HepG2 (cell line): Measurements from ENCODE around the gene THOC1. TPM values are rescaled to one million over a fixed set of nuclear protein-coding genes. Genes with fewer than 3 reads are reported as not detected.

ENCODE experiments used
- ATAC-seq: fragments of 200-7000 bp; cut with Tn5 transposase; 3 replicates; pipeline ENCODE4 v1.9.1; 2020; ENCODE audit warnings: mild to moderate bottlenecking, moderate library complexity
- BruUV-seq: library from RNA; stranded (reverse); fragments of 400-500 nt; replicated peaks from 2 replicates; lab custom pipeline; 2021; lab: Mats Ljungman, UMichigan
- CTCF ChIA-PET: fragments of 300-600 bp; formaldehyde crosslinking; extraction: SDS; loops from one replicate; lab custom pipeline; 2021; ENCODE audit warnings: low total read pairs, inconsistent platforms, low intra/inter-chr PET ratio; lab: Yijun Ruan, JAX
- POLR2A ChIA-PET: fragments of 350-600 bp; sonication (Branson Sonifier 250); formaldehyde crosslinking; loops from one replicate; lab custom pipeline; 2020; ENCODE audit warnings: antibody characterized with exemption, inconsistent platforms; lab: Yijun Ruan, JAX
- DNase-seq: peaks from one replicate; pipeline ENCODE4 v3.0.0-alpha.2; 2015; ENCODE audit warnings: low spot score
- FAIRE-seq: peaks from 3 replicates; lab custom pipeline; 2011; peaks lifted over from hg19 to GRCh38; lab: Jason Lieb, UNC
- H2AFZ ChIP-seq: one replicate; pipeline ENCODE4 v1.6.1; 2011; ENCODE audit warnings: low read length, inconsistent platforms
- H3K27ac ChIP-seq: fragments of 300-600 bp; 3 replicates; pipeline ENCODE4 v1.8.0; 2011; ENCODE audit warnings: mixed run types, mild to moderate bottlenecking, mixed read lengths, low read length, inconsistent platforms; ENCODE audit not compliant: insufficient read depth; ENCODE audit errors: extremely low read length
- H3K27me3 ChIP-seq, 2 experiments: fragments of 200-600 bp in 1 of 2; 2 replicates in 1 of 2; 3 replicates in 1 of 2; pipeline versions ENCODE4 v1.6.0 to v1.8.0; 2011; ENCODE audit warnings: low read length in 2 of 2, mild to moderate bottlenecking in 2 of 2, moderate library complexity in 2 of 2, inconsistent platforms in 1 of 2; ENCODE audit not compliant: insufficient read depth in 2 of 2, control insufficient read depth in 1 of 2
- H3K36me3 ChIP-seq, 2 experiments: fragments of 200-600 bp in 1 of 2; replicated peaks in 1 of 2; 2 replicates in 1 of 2; 3 replicates in 1 of 2; pipeline versions ENCODE4 v1.5.1 to v1.8.0; 2011; ENCODE audit warnings: low read length in 2 of 2, inconsistent platforms in 1 of 2; ENCODE audit not compliant: insufficient read depth in 2 of 2, control insufficient read depth in 1 of 2
- H3K4me1 ChIP-seq: 2 replicates; pipeline ENCODE4 v1.5.1; 2012; ENCODE audit warnings: low read length, inconsistent platforms; ENCODE audit not compliant: insufficient read depth
- H3K4me2 ChIP-seq: 2 replicates; pipeline ENCODE4 v1.6.0; 2011; ENCODE audit warnings: low read depth, low read length, inconsistent platforms
- H3K4me3 ChIP-seq, 3 experiments: fragments of 200-600 bp in 1 of 3; sonication (generic), shearing (Covaris generic) in 1 of 3; replicated peaks in 1 of 3; 2 replicates each; pipeline ENCODE4 v1.5.1; 2011 to 2016; ENCODE audit warnings: low read length in 3 of 3, inconsistent platforms in 2 of 3, low read depth in 2 of 3, mild to moderate bottlenecking in 2 of 3, control low read depth in 1 of 3, mixed read lengths in 1 of 3; ENCODE audit not compliant: insufficient read depth in 1 of 3
- H3K79me2 ChIP-seq: one replicate; pipeline ENCODE4 v1.6.1; 2011; ENCODE audit warnings: low read length, inconsistent platforms; ENCODE audit not compliant: insufficient read depth
- H3K9ac ChIP-seq: 2 replicates; pipeline ENCODE4 v1.6.0; 2011; ENCODE audit warnings: mild to moderate bottlenecking, low read depth, low read length, inconsistent platforms; ENCODE audit not compliant: insufficient read depth
- H3K9me3 ChIP-seq: 2 replicates; pipeline ENCODE4 v1.5.1; 2012; ENCODE audit warnings: mild to moderate bottlenecking, low read length
- H4K20me1 ChIP-seq: 2 replicates; pipeline ENCODE4 v1.6.0; 2011; ENCODE audit warnings: inconsistent platforms, mild to moderate bottlenecking, low read length, moderate library complexity; ENCODE audit not compliant: insufficient read depth
- ARNT2 ChIP-seq: sonication (generic); formaldehyde crosslinking; IDR thresholded peaks from 2 replicates; pipeline ENCODE4 v1.8.0; 2022; ENCODE audit warnings: mild to moderate bottlenecking, low read depth, missing genetic modification reagents, moderate library complexity
- EP300 ChIP-seq, 3 experiments: sonication (generic) in 1 of 3; formaldehyde crosslinking in 1 of 3; IDR thresholded peaks; 2 replicates each; pipeline versions ENCODE4 v1.5.1 to v1.6.1; 2011 to 2020; ENCODE audit warnings: low read depth in 2 of 3, low read length in 2 of 3, borderline replicate concordance in 1 of 3, improper control_type of control experiment in 1 of 3, mild to moderate bottlenecking in 1 of 3, missing genetic modification reagents in 1 of 3, moderate library complexity in 1 of 3
- FOXK1 ChIP-seq: sonication (generic); formaldehyde crosslinking; IDR thresholded peaks from 2 replicates; pipeline ENCODE4 v1.4.0; 2020; ENCODE audit warnings: low read depth, missing genetic modification reagents, borderline replicate concordance
- HNRNPL ChIP-seq: fragments of 200-400 bp; formaldehyde crosslinking; IDR thresholded peaks from 2 replicates; pipeline ENCODE4 v1.6.1; 2017; ENCODE audit warnings: mild to moderate bottlenecking, low read depth, low read length
- HOXA7 ChIP-seq: sonication (generic); formaldehyde crosslinking; IDR thresholded peaks from 2 replicates; pipeline ENCODE4 v1.8.1; 2022; ENCODE audit warnings: mild to moderate bottlenecking, missing genetic modification reagents, moderate library complexity
- NONO ChIP-seq, 2 experiments: fragments of 450-650 bp in 1 of 2; sonication (generic) in 1 of 2; formaldehyde crosslinking in 1 of 2; IDR thresholded peaks in 1 of 2; conservative IDR thresholded peaks in 1 of 2; 2 replicates each; pipeline versions ENCODE4 v1.6.1 to v1.8.0; 2017 to 2022; ENCODE audit warnings: mild to moderate bottlenecking in 1 of 2, missing genetic modification reagents in 1 of 2, moderate library complexity in 1 of 2
- RFX5 ChIP-seq: IDR thresholded peaks from 2 replicates; pipeline ENCODE4 v1.6.1; 2011; ENCODE audit warnings: low read depth, low read length, improper control_type of control experiment
- SOX6 ChIP-seq, 2 experiments: fragments of 450-650 bp in 1 of 2; sonication (generic) in 1 of 2; formaldehyde crosslinking in 1 of 2; IDR thresholded peaks; 2 replicates each; pipeline versions ENCODE4 v1.4.0 to v1.6.1; 2017 to 2020; ENCODE audit warnings: antibody characterized with exemption in 1 of 2, mild to moderate bottlenecking in 1 of 2, missing genetic modification reagents in 1 of 2
- TEAD2 ChIP-seq: sonication (generic); formaldehyde crosslinking; IDR thresholded peaks from 2 replicates; pipeline ENCODE4 v1.9.0; 2021; ENCODE audit warnings: missing genetic modification reagents
- YY1 ChIP-seq: IDR thresholded peaks from 2 replicates; pipeline ENCODE4 v1.6.1; 2011; ENCODE audit warnings: low read length, low read depth, moderate library complexity, mild to moderate bottlenecking; ENCODE audit not compliant: insufficient read depth, insufficient replicate concordance
- ZFP1 ChIP-seq: IDR thresholded peaks from 2 replicates; pipeline ENCODE4 v1.6.1; 2016
- ZNF292 ChIP-seq: sonication (generic); formaldehyde crosslinking; IDR thresholded peaks from 2 replicates; pipeline ENCODE4 v1.8.1; 2022; ENCODE audit warnings: mild to moderate bottlenecking, low read depth, missing genetic modification reagents, borderline replicate concordance
- ZNF326 ChIP-seq: sonication (generic); formaldehyde crosslinking; IDR thresholded peaks from 2 replicates; pipeline ENCODE4 v1.4.0; 2020; ENCODE audit warnings: missing genetic modification reagents, borderline replicate concordance
- ZNF557 ChIP-seq: sonication (generic); formaldehyde crosslinking; IDR thresholded peaks from 2 replicates; pipeline ENCODE4 v1.4.0; 2020; ENCODE audit warnings: missing genetic modification reagents
- WGBS: methylation state at CpG from one replicate; pipeline ENCODE4 v1.1.6; 2017; ENCODE audit warnings: low lambda C conversion rate; 5-methylcytosine and 5-hydroxymethylcytosine counted together
- in situ Hi-C: cut with HindIII; loops from 2 replicates; pipeline ENCODE4 v1.10.0; 2017; ENCODE audit warnings: low pct_unique_long_range_greater_than_20kb; ENCODE audit not compliant: extremely low pct_ligation_motif_present
- intact Hi-C: fragments of 100-400 bp; cut with micrococcal nuclease; formaldehyde crosslinking; loops from one replicate; pipeline ENCODE4 v1.10.0; 2022; ENCODE audit not compliant: unreplicated experiment
- polyA plus RNA-seq, 8 experiments: library from polyadenylated mRNA; depleted of rRNA in 3 of 8; stranded (reverse) in 7 of 8; unstranded in 1 of 8; fragments of >200 nt; fragmentation: Illumina TruSeq in 4 of 8; extraction: Trizol in 4 of 8; gene quantifications; 2 replicates each; pipeline versions ENCODE4 v1.2.1 to v1.2.3, GENCODE V29; 2011 to 2016; ENCODE audit warnings: low read depth in 4 of 8, missing spikeins in 1 of 8, mixed read lengths in 1 of 8; ENCODE audit not compliant: insufficient read depth in 1 of 8
- total RNA-seq, 5 experiments: library from RNA; depleted of rRNA; stranded (reverse); fragments of >200 nt; fragmentation: Illumina TruSeq; extraction: Trizol; gene quantifications; 2 replicates each; pipeline ENCODE4 v1.2.3, GENCODE V29; 2016; ENCODE audit warnings: low read depth in 1 of 5
- TF ChIP-seq, protein P1 (sequence below): IDR thresholded peaks from 2 replicates; pipeline ENCODE4 v1.6.1; 2016; ENCODE audit warnings: missing compliant biosample characterization, missing genetic modification reagents, borderline replicate concordance
- TF ChIP-seq, protein P2 (sequence below): sonication (generic); formaldehyde crosslinking; IDR thresholded peaks from 2 replicates; pipeline ENCODE4 v1.4.0; 2020; ENCODE audit warnings: missing genetic modification reagents, low read depth, mild to moderate bottlenecking, borderline replicate concordance
- TF ChIP-seq, protein P3 (sequence below): sonication (generic); formaldehyde crosslinking; IDR thresholded peaks from 2 replicates; pipeline ENCODE4 v1.4.0; 2020; ENCODE audit warnings: missing genetic modification reagents
- TF ChIP-seq, protein P4 (sequence below): sonication (generic); formaldehyde crosslinking; IDR thresholded peaks from 2 replicates; pipeline ENCODE4 v1.8.0; 2023; ENCODE audit warnings: mild to moderate bottlenecking, missing genetic modification reagents

Gene THOC1
- total and polyA plus RNA-seq, 2 of the 13 experiments (the other 11 are each of a cell fraction or from before 2014, with no cell fraction given) = 40.6 to 56.7 TPM

DNA sequence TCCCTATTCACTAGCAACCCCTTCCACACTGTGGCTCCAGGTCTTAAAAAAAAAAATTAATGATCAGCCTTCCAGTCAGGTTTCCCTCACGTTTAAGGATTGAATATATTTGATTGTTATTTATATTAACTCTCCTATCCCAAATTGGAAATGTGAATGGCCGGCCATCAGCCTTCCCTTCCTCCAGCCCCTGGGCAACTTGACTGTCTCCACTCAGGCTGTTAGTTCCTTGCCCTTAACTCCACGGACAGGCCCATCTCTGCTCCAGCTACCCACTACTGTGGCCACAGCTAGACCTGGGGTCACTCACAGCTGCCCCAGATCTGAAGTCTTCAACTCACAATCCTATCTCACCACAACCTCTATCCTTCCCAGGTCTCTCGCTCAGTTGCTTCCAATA, 39.9 kb downstream of the THOC1 start (continued):
- TF ChIP-seq ZNF292 (CRISPR knock-in tag) (no peak), EP300 (IDR thresholded peaks at IDR 0.05; ENCODE audit: low read depth in 2 of 2, low read length in 2 of 2) (no peak), EP300 (CRISPR knock-in tag; IDR thresholded peaks at IDR 0.05; ENCODE audit: borderline replicate concordance) (no peak), NONO (IDR thresholded peaks at IDR 0.05) (no peak), NONO (CRISPR knock-in tag; conservative IDR thresholded peaks at IDR 0.05) (no peak), FOXK1 (CRISPR knock-in tag) (no peak), ZNF557 (no peak)
- TF ChIP-seq, protein P1, sequence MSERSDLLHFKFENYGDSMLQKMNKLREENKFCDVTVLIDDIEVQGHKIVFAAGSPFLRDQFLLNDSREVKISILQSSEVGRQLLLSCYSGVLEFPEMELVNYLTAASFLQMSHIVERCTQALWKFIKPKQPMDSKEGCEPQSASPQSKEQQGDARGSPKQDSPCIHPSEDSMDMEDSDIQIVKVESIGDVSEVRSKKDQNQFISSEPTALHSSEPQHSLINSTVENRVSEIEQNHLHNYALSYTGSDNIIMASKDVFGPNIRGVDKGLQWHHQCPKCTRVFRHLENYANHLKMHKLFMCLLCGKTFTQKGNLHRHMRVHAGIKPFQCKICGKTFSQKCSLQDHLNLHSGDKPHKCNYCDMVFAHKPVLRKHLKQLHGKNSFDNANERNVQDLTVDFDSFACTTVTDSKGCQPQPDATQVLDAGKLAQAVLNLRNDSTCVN = no peak
- TF ChIP-seq, protein P2, sequence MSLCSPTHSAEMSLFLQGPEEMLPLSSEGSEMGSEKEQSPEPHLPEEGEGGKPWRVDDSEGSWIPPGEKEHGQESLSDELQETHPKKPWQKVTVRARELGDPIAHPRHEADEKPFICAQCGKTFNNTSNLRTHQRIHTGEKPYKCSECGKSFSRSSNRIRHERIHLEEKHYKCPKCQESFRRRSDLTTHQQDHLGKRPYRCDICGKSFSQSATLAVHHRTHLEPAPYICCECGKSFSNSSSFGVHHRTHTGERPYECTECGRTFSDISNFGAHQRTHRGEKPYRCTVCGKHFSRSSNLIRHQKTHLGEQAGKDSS (CRISPR knock-in tag) = no peak

DNA sequence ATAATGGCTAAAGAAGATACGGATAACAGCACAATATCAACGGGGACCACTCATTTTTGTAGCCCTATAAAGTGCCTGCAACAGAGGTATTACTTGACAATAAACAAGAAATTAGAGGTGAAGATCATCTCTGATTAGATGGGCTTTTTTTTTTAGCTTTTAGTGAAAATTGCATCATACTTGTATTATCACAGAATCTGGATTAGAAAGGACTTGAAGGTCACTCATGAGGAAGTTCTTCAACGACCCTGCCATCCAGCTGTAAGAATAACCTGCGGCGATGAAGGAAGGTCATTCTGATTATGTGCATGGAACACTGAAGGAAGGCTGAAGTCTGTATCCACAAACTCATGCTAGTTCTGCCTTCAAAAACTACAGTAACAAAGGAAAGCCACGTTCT, 40.5 kb downstream of the THOC1 start:
- Histone ChIP-seq H3K4me2 (no peak overlapping the region), H2AFZ (no peak overlapping the region), H3K36me3 (peaks cover 8 to 57% of the 10 kb centered on the region in 2 experiments), H4K20me1 (no peaks in the 10 kb centered on the region), H3K27me3 (no peaks in the 10 kb centered on the region), H3K79me2 (no peaks in the 10 kb centered on the region), H3K4me1 (no peaks in the 10 kb centered on the region), H3K4me3 (no peak overlapping the region), H3K27ac (no peak overlapping the region), H3K9me3 (no peaks in the 10 kb centered on the region), H3K9ac (no peak overlapping the region)
- ChIA-PET CTCF (no interaction called here), POLR2A (no interaction called here)
- ATAC-seq (no peak), DNase-seq (no peak), FAIRE-seq (no peak)
- no TSS peak for BruUV-seq
- intact Hi-C loops (no loop called here), in situ Hi-C loops (no loop called here)
- WGBS = 96% methylated on average over 6 of the region's 6 CpGs
- TF ChIP-seq YY1 (no peak), HNRNPL (no peak), SOX6 (IDR thresholded peaks at IDR 0.05) (no peak), SOX6 (CRISPR knock-in tag; IDR thresholded peaks at IDR 0.05) (no peak), RFX5 (no peak), ZNF326 (CRISPR knock-in tag) (no peak), ARNT2 (CRISPR knock-in tag) (no peak), HOXA7 (CRISPR knock-in tag) (no peak), ZFP1 (CRISPR knock-in tag) (no peak), TEAD2 (no peak)
- TF ChIP-seq, protein P3, sequence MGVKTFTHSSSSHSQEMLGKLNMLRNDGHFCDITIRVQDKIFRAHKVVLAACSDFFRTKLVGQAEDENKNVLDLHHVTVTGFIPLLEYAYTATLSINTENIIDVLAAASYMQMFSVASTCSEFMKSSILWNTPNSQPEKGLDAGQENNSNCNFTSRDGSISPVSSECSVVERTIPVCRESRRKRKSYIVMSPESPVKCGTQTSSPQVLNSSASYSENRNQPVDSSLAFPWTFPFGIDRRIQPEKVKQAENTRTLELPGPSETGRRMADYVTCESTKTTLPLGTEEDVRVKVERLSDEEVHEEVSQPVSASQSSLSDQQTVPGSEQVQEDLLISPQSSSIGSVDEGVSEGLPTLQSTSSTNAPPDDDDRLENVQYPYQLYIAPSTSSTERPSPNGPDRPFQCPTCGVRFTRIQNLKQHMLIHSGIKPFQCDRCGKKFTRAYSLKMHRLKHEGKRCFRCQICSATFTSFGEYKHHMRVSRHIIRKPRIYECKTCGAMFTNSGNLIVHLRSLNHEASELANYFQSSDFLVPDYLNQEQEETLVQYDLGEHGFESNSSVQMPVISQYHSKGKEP (CRISPR knock-in tag) = no peak
- TF ChIP-seq, protein P2 (CRISPR knock-in tag) = no peak
- TF ChIP-seq, protein P4, sequence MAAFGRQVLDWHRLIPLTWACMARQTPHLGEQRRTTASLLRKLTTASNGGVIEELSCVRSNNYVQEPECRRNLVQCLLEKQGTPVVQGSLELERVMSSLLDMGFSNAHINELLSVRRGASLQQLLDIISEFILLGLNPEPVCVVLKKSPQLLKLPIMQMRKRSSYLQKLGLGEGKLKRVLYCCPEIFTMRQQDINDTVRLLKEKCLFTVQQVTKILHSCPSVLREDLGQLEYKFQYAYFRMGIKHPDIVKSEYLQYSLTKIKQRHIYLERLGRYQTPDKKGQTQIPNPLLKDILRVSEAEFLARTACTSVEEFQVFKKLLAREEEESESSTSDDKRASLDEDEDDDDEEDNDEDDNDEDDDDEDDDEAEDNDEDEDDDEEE (CRISPR knock-in tag) = no peak
